ENCODE measurements around the gene MIPOL1.
"Not testable (repeated sequence)": the region's sequence is repeated elsewhere in the genome, so short reads cannot be mapped to it uniquely, and the experiment has no call there.

The MIPOL1 gene

GRCh38 chr14:37230551-37231194 is 32.9 kb downstream of the MIPOL1 start:
- peak; percentile 32 for DNase-seq (ENCODE audit: low spot score)
- peak; percentile 47 for FAIRE-seq

DNA sequence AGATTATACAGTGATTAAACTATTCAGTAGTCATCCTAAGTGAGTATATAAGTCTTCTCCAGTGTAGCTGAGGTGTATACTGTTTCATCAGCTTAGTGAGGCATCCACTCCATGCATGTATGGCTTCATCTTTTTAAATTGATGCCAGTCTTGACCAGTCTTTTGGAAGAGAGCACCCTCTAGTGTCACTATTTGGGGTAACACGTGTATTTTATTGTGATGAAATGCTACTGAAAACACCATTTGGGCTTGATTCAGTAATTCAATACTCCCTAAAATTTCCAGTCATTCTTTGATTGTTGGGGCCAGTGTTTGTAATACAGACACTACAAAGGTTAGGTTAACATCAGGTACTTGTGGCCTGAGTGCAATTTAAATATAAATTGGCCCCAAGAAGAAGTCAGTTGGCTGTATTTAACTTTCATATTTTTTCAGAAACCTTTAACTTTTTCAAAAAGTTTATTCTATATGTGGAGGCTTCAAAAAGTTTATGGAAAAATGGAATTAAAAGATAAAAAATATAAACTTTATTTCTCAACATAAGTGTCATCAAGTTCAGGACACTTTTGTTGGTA is 35.3 kb downstream of the MIPOL1 start:
- DNase-seq (ENCODE audit: low spot score) (no peak), FAIRE-seq (no peak)

GRCh38 chr14:37234222-37234621 is 36.5 kb downstream of the MIPOL1 start:
- no peak for FAIRE-seq

GRCh38 chr14:37236044-37236443 is 38.3 kb downstream of the MIPOL1 start:
- not testable (repeated sequence) for DNase-seq (ENCODE audit: low spot score); FAIRE-seq

More at GRCh38 chr14:37234222-37234621, 36.5 kb downstream of the MIPOL1 start:
- DNase-seq (ENCODE audit: low spot score), result no peak

GRCh38 chr14:37237094-37237493 is 39.4 kb downstream of the MIPOL1 start:
- no peak for FAIRE-seq

DNA sequence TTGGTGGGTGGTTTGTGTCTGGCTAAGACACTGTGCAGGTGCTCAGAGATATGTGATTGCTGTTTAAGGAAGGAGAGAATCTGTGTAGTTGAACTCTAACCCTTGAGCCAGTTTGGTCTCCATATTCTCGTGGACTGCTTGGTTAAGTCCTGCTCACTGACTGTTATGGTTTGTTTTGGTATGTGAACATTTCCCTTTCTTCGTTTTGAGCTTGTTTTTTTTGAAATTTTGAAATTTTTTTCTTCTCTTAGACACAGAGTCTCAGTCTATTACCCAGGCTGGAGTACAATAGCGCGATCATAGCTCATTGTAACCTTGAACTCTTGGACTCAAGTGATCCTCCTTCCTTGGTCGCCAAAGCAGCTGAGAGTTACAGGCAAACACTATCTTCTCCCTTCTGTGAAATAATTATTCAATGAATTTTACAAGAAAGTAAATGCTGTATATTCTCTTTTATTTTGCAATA is 40.0 kb downstream of the MIPOL1 start:
- no peak for FAIRE-seq
- DNase-seq (ENCODE audit: low spot score), result no peak

More at GRCh38 chr14:37237094-37237493, 39.4 kb downstream of the MIPOL1 start:
- DNase-seq (ENCODE audit: low spot score), result no peak

- FAIRE-seq (no peak), DNase-seq (ENCODE audit: low spot score) (no peak)
Measured at GRCh38 chr14:37241198-37241597, 43.5 kb downstream of the MIPOL1 start.

DNA sequence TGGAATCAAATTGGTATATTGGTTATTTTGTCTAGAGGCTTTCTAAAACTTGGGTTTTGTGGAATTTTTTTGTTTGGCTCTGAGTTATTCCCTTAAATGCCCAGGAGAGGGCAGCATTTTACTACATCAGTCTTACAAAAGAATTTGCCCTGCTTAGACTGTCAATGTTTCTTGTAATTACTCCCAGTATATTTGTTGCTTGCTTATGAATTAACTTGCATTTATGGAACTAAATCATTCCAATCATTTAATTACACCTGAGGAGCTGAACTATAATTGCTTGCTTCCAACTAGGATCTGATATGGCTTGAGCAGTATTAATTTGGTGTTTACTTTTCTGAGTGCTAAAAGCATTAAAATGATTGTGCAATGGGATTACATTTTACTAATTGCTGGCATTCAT is 48.7 kb downstream of the MIPOL1 start:
- DNase-seq (ENCODE audit: low spot score) (peak; percentile 16), FAIRE-seq (peak; percentile 49)

DNA sequence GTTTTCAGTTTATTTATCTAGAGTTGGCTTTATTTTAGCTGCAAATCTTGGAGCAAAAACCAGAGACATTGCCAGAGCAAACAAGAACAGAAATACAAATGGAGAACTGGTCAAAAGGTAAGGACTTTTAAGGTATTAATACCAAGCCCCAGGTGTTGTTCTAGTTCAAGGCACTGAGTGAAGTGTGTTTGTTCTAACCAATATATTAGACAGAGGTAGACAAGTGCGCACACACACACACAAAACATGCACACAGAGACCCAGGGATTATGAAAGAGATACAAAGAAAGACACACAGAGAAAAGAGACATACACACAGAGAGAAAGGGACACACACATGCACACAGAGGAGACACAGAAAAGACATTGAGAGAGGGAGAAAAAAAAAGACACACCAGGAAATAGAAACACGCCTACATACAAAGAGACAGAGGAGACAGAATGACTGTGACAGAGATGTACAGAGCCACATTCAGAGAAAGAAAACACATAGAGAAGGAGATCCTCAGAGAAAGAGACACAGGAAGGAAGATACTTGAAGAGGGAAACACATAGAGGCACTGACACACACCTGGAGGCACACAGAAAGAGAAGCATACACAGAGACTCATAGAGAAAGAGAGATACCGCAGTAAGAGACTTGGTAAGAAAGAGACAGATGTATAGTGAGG is 50.2 kb downstream of the MIPOL1 start:
- DNase-seq (ENCODE audit: low spot score), result no peak
- no peak for FAIRE-seq

DNA sequence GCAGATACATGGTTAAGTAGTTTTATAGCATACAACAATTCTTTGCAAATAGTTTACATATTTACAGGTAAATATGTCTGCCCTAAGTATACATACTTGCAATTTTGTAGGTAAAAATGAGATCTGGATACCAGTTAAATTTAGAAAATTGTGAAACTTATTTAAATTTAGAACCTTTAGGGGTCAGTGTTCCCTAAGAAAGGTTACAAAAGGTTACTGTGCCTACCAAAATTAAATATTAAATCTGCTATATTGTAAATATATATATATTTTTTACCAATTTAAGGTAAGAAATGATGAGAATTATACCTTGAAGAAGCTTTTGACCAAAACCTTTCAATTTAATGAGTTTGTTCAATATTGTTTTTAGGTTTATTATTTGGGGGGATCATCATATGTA is 54.0 kb downstream of the MIPOL1 start:
- FAIRE-seq (no peak), DNase-seq (ENCODE audit: low spot score) (no peak)

GRCh38 chr14:37252434-37252833 is 54.7 kb downstream of the MIPOL1 start:
- FAIRE-seq (no peak), DNase-seq (ENCODE audit: low spot score) (no peak)

- DNase-seq (ENCODE audit: low spot score), result peak; percentile 4
Measured at GRCh38 chr14:37253905-37254304, 56.2 kb downstream of the MIPOL1 start.

GRCh38 chr14:37254411-37254947 is 56.7 kb downstream of the MIPOL1 start:
- FAIRE-seq (no peak), DNase-seq (ENCODE audit: low spot score) (no peak)

More at GRCh38 chr14:37253905-37254304, 56.2 kb downstream of the MIPOL1 start:
- peak; percentile 38 for FAIRE-seq

GRCh38 chr14:37257501-37258070 is 59.8 kb downstream of the MIPOL1 start:
- no peak for DNase-seq (ENCODE audit: low spot score)
- FAIRE-seq, result no peak

DNA sequence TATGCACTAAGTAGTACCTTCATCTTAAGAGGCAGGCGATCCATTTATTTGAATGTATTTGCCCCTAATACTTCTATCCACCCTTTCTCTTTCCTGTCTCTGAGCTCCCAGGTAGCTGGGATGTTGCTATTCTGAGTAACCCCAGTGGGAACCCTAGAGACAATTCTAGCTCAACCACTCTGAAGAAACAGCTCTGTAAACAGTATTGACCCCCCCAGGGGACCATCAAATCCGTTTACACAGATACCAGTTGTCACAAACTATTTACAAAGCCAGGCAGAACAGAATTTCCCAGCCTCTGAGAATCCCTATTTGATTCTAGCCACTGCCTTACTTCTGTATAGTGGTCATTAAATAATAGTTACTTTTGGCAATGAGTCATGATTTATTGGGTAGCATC is 64.9 kb downstream of the MIPOL1 start:
- DNase-seq (ENCODE audit: low spot score), result no peak
- no peak for FAIRE-seq

GRCh38 chr14:37263656-37264236 is 66.0 kb downstream of the MIPOL1 start:
- DNase-seq (ENCODE audit: low spot score), result no peak
- FAIRE-seq, result no peak

DNA sequence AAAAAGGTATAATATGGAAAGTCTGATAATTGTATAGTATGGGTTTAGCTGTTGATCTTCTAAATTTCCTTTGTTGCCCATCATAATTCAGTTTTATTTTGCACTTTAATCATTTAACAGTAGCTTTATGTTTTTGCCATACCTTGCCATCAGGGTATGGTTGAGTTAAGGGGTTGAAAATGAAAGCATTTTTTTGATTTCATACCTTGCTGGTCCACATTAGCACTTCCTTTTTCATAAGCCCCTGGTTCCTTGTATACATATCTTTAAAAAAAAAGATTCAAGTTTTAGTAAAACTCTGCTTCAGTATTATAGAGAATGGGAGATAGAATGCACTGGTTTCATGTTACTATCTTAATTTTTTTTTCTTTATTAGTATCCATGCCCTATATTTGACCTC is 71.1 kb downstream of the MIPOL1 start:
- FAIRE-seq (no peak), DNase-seq (ENCODE audit: low spot score) (no peak)

GRCh38 chr14:37270629-37271028 is 72.9 kb downstream of the MIPOL1 start:
- FAIRE-seq, result no peak
- no peak for DNase-seq (ENCODE audit: low spot score)

GRCh38 chr14:37272569-37272968 is 74.8 kb downstream of the MIPOL1 start:
- no peak for FAIRE-seq

GRCh38 chr14:37274652-37275051 is 76.9 kb downstream of the MIPOL1 start:
- no peak for FAIRE-seq

More at GRCh38 chr14:37272569-37272968, 74.8 kb downstream of the MIPOL1 start:
- DNase-seq (ENCODE audit: low spot score), result no peak

DNA sequence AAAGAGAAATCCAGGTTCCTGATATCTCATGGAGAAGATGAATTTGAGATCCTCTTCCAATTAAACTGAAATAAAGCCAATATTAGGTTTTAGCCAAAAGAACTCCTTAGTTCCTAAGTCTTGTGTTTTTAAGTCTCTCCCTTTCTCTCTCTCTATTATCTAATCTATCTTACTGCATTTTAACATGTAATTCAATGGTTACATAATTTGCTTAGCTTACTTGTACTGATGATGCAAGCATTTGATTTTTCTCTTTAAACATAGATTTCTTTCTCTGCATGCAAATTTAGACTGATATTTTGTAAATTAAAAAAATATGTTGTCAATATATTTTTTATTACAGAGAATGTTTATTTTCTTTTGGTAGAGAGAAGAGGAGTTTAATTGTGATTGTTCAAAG is 78.2 kb downstream of the MIPOL1 start:
- DNase-seq (ENCODE audit: low spot score) (no peak), FAIRE-seq (no peak)

More at GRCh38 chr14:37274652-37275051, 76.9 kb downstream of the MIPOL1 start:
- DNase-seq (ENCODE audit: low spot score), result no peak

Data from RCC 7860 (cell line).